ENCODE data around the gene RNF215.
A peak's percentile ranks its signal among the peaks of the same experiment; 100 is the strongest.

Gene RNF215

GRCh38 chr22:30386960-30387827 lies at the start of gene RNF215:
RNF215 (minus strand) TSS chr22:30387411; CDS start chr22:30387313, 98 bp downstream.
- DNase-seq: peak; percentile 85

- no peak for DNase-seq
Measured at GRCh38 chr22:30436196-30436595, 49.0 kb upstream of the RNF215 start.

GRCh38 chr22:30435674-30436126 lies 48.5 kb upstream of the RNF215 start:
- peak; percentile 80 for DNase-seq

GRCh38 chr22:30434843-30435242 lies 47.6 kb upstream of the RNF215 start:
- no peak for DNase-seq

GRCh38 chr22:30433773-30434172 lies 46.6 kb upstream of the RNF215 start:
- DNase-seq: no peak

DNA sequence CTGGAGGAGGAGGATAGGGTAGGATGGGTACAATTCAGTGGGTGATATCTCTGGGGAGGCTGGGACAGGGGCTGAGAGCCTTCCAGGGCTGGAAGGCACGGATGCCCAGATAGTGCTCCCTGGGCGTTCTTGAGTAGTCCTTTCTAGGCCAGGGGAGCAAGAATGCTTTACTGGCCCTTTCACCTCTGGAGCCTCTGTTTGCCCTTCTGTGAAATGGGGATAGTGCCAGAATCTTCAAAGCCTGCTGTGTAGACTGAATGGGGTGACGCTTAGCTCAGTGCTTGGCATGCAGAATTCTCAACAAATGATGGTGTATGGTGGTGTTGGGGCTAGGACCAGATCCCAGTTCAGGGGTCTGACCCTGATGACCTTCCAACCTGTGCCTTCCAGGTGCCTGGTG lies 46.0 kb upstream of the RNF215 start:
- no peak for DNase-seq

DNA sequence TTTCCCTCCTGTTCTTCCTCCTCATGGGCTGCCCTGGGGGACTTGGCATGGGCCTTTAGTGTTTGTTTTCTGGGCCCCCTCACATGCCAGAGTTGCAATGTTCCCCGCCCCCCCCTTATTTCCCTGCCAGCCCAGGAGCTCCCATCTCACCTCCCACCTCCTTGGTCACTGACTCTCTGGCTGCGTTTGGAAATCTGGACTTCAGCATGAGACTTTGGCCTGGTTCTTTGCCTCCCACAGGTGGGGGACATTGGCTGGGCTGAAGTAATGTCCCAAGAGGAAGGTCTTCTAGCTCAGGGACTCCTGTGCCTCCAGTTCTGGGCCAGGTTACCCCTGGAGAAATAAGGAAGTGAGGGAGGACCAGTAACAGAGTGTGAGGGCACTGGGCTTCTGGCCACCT lies 45.3 kb upstream of the RNF215 start:
- no peak for DNase-seq

DNA sequence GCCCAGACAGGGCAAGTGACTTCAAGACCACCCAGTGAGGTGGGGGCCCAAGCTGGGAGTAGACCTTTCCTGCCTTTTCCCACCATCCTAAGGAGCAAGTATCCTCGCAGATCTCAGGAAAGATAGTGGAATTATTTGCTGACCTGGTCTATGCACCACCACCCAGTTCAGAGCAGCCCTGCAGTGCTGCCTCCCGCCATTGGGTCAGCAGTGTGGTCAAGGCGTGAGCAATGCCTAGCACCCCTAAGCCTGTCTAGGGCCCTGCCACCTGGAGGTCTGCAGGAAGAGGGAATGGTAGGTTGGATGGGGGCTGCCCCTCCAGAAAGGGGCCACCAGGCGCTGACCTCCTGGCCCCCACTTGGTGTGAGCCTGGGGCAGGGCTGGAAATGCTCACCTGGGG lies 44.9 kb upstream of the RNF215 start:
- no peak for DNase-seq

DNA sequence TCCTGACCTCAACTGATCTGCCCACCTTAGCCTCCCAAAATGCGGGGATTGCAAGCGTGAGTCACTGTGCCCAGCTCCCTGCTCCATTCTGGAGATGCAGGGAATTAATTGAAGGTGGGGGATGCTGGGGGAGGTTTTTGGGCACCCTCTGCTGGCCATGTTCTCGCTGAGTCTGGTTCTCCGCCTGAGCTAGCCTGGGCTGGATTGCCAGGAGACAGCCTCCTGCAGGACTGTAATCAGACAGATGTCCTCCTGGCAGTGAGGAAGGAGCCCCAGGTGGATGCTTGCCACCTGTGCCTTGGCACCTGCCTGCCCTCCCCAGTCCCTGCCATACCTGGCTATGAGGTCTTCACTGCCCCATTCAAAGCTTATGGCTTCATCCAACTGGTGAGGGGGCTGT lies 43.7 kb upstream of the RNF215 start:
- no peak for DNase-seq

GRCh38 chr22:30429887-30430286 lies 42.7 kb upstream of the RNF215 start:
- DNase-seq: no peak

DNA sequence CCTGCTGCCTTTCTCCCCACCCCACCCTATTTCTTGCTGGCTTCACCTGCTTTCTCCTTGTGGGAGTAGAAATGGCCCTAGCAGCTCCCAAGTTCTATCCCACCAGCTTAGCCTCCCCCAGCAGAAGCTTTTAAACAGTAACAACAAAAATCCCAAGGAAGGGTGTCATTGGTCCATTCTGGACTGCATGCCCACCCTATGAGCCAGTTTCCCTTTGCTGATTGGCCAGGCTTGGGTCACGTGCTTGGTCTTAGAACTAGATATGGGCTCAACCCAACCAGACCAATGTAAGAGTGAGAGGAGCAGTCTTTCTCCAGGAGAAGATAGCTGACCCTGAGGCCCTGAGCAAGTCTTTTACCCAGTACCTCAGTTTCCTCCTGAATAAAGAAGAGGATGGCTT lies 40.7 kb upstream of the RNF215 start:
- DNase-seq: no peak

- DNase-seq: peak; percentile 87
Measured at GRCh38 chr22:30426388-30427353, 39.5 kb upstream of the RNF215 start.

DNA sequence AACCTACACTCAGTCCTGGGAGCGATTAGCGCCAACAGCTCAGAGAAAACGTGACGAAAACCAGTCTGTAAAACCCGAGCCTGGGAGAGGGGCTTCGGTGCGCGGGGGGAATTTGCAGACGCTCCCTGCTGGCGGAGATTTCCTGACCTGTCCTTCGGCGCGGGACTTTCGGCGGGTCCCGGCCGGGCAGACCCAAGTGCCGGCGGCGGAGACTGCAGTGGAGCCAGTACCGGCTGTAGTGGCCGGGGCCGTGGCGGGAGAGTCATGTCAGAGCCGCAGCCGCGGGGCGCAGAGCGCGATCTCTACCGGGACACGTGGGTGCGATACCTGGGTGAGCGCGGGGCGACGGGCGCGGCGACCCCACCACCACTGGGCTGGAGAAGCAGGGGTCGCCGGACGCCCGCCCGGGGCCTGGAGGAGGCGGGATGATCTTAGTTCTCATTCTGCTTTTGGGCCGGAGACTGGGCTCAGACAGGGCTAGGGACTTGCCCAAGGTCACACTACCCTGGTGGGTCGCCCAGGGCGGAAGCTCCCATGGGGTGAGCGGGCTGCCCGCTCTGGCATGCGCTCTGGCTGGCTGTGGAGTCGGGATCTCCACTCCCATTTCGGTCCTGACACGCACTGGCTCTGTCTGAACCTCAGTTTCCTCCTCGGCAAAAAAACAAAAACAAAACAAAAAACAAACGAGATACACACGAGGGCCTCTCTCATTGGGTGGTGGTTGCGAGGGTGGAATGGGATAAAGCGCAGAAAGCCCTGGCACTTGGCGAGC lies 38.6 kb upstream of the RNF215 start, which contains the start of gene MTFP1:
TSS of gene MTFP1 (plus strand) at position 153 of the 772 bp plus-strand sequence. CDS start at position 265, 112 bp downstream.
- DNase-seq: peak; percentile 64

- no peak for DNase-seq
Measured at GRCh38 chr22:30425327-30425615, 38.1 kb upstream of the RNF215 start.

DNA sequence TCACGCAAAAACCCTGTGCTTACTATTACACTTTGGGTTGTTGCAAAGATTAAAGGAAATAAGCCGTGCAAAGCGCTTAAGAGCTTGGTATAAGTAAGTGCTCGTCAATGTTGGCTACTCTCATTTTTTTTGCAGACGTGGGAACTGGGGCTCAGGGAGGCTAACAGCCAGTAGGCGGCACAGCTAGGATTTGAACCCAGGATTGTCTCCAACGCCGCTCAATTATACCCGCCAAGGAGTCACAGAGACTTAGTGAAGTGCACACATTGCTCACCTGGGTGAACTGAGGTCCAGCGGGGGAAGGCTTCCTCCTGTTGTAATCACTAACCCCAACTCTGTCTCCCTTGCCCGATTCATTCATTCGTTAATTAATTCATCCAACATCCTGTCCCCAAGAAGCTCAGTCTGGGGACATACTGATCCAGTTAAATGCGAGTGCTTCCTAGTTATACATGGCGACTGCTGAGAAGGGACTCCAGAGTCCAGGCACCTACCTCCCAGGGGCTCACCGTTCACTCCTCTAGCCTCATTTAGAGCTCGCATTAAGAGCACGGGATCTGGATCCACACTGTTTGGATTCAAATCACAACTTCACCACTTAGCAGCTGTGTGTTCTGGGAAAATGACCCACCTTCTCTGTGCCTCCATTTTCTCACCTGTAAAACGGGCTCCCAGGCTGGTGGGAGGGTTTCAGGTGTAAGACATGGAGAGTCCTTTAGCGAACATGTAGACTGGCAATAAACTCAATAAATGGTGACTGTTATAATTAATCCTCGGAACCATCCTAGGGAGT lies 37.5 kb upstream of the RNF215 start:
- no peak for DNase-seq

GRCh38 chr22:30423959-30424533 lies 36.8 kb upstream of the RNF215 start:
- peak; percentile 96 for DNase-seq

- no peak for DNase-seq
Measured at GRCh38 chr22:30423301-30423958, 36.2 kb upstream of the RNF215 start.

GRCh38 chr22:30422481-30423300 lies 35.5 kb upstream of the RNF215 start:
- no peak for DNase-seq

GRCh38 chr22:30421695-30422480 lies 34.7 kb upstream of the RNF215 start:
- no peak for DNase-seq

Data from activated T-cell treated with anti-CD3 and anti-CD28 coated beads, Interleukin-2, amount 50 U/mL, for 1 hour (primary cell).